GM18951 (cell line): ENCODE measurements around the gene MAGOHB.
"Not testable (repeated sequence)": the region's sequence is repeated elsewhere in the genome, so short reads cannot be mapped to it uniquely, and the experiment has no call there.

Experiments
- POLR2A ChIP-seq: IDR thresholded peaks from 4 replicates; pipeline ENCODE4 v1.6.1; 2011; ENCODE audit warnings: mild to moderate bottlenecking; ENCODE audit not compliant: insufficient read length, insufficient read depth; ENCODE audit errors: extremely low read depth
- in situ Hi-C: fragments of 300-500 bp; cut with MboI; formaldehyde crosslinking; loops from one replicate; pipeline ENCODE4 v1.12.0; 2022; ENCODE audit warnings: low sequenced_read_pairs, mixed read lengths, inconsistent platforms; ENCODE audit not compliant: unreplicated experiment

MAGOHB gene

DNA sequence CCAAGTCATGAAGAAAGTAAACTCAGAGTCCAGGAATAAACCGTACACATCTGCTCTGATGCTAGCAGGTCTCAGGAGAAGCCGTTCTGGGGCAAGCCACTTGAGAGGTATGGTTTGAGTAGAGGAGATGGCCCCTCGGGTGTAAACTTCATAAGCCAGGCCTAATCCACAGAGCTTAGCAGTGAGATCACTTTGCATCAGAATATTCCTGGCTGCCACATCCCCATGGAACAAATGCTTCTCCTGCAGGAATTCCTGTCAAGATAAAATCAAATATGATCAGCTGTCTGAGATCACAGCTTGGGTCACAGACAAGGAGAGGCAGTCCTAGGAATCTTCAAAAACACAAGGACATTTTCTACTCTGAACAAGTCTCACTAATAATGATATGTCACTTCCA is 11.2 kb upstream of the MAGOHB start:
- TF ChIP-seq POLR2A = no peak
- in situ Hi-C loops = no loop called here

DNA sequence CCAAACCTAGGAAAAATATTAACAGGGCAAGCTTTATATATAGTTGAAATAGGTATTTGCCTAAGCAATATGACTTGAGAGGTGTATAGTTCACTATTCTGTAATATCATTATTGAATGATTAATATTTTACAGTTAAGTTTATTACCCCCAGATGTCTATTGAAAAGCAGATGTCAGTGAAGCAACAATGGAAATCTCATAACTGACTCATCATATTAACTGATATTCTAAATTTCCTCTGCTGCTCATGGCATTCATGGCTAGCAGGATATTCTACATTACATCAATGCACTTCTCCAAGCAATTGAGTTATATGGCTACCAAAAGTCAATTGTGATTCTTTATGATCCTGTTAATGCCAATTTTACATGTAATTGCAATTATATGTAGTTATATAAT is 9.7 kb upstream of the MAGOHB start:
- in situ Hi-C loops = no loop called here
- no peak for TF ChIP-seq POLR2A

DNA sequence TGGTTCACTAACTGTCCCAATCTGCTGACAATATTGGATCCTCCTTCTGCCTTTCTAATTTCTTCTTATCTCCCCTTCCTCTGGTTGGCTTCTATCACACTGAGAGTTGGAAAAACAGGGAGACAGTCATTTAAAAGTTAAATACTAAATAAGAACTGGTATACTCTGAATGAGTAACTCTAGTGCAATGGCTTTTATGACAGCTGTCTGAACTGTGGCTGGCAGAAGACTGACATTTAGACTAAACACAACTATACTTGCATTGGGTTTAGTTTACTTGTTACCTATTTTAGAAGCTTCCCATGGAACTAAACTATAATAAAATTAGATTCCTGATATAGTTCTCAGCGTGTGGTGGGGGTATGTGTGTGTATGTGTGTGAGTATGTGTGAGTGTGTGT is 7.9 kb upstream of the MAGOHB start:
- no peak for TF ChIP-seq POLR2A
- in situ Hi-C loops = no loop called here

DNA sequence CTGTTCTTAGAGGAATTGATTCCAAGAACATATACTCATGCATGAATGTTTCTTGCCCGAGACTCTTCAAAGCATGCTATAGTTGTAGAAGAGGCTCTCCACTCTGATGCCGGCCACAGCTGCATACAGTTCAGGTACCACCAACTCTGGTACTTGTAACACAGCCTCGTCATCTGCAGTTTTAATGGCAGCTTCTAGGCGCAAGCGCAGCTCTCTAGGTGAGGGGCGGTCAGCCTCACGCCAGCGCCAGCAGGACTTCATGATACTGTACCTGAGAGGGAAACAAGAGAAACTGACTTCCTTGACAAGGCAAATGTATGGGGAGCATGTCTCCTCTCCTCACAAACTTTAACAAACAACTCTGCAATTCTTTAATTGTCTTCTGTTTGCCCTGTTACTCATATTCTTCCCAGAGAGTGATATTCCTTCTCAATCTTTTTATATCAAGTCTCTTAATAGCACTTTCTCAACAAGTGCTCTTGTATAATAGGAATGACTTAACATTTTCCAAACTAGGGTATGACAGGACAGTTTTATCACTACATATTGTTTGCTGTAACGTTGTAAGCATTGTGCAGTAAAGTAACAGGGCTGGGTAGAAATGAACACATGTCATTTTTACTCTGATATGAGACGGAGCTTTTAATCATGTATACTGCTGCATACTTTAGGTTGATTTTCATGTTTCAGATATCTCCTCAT is 6.8 kb upstream of the MAGOHB start:
- in situ Hi-C loops = no loop called here

DNA sequence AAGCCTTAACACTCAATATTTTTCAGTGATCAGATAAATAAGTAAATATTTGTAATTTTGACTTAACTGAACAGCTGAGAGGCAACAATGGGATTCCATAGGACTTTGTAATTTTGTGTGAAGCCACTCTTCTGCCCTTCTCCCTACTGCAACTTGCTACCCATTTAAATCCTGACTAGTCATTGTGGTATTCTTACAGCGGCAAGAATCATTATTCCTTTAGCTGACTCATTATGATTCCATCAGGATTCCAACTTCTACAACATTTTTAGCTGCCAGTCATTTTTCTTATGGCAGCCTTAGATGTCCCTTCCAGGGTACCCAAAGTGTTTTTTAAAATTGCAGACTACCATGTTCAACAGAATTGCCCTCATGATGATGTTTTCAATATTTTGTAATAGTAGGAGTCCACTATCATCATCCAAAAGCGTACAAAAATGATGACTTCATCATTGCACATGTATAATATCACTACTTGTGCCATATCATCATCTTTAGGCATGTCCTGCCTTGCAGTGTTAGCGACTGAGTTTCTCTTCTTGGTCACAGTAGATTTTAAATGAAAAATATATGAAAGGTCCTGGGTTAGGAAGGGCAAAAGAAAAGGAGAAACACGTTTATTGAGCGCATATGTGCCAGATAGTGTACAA is 5.1 kb upstream of the MAGOHB start:
- in situ Hi-C loops = no loop called here
- TF ChIP-seq POLR2A = no peak

More for the DNA sequence above, 6.8 kb upstream of the MAGOHB start:
- no peak for TF ChIP-seq POLR2A

DNA sequence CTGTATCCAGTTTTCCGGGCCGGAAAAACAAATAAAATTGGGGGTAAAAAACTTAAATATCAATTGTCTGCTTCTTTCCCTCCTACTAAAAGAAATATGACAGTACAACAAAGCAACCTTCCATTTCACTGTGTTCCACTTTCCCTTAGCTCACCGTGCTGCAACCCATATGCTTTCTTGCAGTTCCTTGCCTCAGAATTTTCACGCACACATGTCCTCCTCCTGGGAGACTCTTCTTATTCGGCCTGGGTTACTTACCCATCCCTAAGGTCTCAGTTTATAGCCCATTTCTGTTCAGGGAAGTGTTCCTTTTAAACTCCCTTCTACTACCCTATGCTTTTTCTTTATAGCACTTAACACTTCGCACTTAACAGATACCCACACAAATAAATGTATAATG is 4.5 kb upstream of the MAGOHB start:
- in situ Hi-C loops = no loop called here
- no peak for TF ChIP-seq POLR2A

DNA sequence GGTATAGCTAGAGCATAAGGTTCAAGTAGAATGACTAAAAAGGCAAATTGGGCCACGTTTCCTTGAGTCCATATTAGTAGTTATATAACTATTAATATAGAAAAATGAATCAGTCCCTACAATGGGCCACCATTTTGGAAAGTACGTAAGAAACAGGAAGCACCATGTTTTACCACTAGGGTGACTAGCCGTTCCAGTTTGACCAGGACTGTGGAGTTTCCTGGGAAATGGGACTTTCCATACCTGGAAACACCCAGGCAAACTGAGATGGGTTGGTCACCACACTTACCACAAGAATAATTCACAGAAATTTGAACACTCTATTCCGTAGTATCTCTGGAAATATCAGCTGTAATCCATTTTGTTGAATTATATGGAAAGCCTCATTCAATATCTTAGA is 2.1 kb upstream of the MAGOHB start:
- in situ Hi-C loops = no loop called here

DNA sequence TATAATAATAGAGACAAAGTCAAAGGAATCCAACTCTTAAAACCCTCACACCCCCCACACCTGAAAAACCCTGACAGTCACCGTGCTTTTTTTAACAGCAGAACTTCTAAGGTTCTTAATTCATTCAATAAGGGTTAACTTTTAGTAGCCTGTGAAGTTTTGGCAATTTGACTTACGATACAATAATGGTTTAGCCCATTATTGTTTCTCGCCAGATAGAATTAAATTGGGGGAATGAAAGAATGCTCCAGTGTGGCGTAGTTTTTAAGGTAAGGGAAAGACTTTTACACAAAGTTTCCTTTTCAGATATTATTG is 604 bp upstream of the MAGOHB start:
- TF ChIP-seq POLR2A = no peak
- in situ Hi-C loops = no loop called here

More for the DNA sequence above, 2.1 kb upstream of the MAGOHB start:
- TF ChIP-seq POLR2A = no peak

DNA sequence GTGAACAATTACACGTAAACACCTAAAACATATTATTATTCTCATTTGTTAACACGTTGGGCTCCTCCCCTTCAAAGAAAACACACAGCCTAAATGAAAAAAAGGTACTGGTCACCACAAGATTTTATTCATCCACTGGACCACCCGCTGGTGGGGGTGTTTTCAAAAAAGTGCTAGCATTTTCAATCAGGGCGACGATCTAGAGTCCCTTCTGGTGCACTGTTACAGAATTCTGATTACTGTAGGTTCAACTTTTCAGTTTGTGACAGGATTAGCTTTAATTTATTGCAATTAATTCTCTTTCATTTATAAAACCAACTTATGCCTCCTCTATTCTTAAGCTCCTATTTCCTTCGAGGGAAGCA is 443 bp downstream of the MAGOHB start:
- in situ Hi-C loops = no loop called here
- TF ChIP-seq POLR2A = no peak

DNA sequence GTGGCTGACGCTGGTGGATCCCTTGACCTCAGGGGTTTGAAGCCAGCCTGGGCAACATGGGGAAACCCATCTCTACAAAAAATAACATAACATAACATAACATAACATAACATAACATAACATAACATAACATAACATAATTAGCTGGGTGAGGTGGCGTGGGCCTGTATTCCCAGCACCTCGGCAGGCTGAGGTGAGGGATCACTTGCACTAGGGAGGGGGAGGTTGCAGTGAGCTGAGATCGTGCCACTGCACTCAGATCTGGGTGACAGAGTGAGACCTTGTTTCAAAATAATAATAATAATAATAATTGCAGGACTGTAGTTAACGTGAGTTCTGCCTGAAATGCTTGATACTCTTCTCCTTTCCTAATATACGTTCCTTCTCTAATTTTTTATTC is 1.3 kb downstream of the MAGOHB start:
- TF ChIP-seq POLR2A = no peak
- in situ Hi-C loops = no loop called here

DNA sequence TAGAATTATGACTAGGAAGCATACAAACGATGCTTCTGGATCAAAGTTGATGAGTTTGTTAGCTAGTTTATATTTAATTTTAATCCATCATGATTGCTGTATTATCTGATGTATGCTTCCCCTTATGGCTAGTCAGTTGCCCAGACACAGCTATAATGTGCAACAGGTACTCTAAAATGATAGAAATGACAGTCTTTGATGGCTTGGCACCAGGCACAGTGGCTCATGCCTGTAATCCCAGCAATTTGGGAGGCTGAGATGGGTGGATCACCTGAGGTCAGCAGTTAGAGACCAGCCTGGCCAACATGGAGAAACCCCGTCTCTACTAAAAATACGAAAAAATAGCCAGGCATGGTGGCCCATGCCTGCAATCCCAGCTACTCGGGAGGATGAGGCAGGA is 2.2 kb downstream of the MAGOHB start:
- in situ Hi-C loops = not testable (repeated sequence)

DNA sequence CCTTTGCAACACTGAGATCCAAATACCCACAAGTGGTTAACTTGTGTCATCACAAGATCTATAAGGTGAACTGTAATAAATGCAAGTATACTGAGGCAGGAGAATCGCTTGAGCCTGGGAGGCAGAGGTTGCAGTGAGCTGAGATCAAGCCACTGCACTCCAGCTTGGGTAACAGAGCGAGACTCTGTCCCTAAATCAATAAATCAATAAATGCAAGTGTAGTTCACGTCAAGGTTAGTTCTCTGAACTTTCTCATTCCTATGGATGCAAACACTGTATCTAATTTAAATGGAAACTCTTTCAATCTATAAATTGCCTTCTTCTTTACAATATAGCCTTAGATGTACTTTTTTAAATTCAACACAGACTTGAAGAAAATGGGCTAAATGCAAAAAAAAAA is 3.2 kb downstream of the MAGOHB start:
- no peak for TF ChIP-seq POLR2A
- in situ Hi-C loops = no loop called here

DNA sequence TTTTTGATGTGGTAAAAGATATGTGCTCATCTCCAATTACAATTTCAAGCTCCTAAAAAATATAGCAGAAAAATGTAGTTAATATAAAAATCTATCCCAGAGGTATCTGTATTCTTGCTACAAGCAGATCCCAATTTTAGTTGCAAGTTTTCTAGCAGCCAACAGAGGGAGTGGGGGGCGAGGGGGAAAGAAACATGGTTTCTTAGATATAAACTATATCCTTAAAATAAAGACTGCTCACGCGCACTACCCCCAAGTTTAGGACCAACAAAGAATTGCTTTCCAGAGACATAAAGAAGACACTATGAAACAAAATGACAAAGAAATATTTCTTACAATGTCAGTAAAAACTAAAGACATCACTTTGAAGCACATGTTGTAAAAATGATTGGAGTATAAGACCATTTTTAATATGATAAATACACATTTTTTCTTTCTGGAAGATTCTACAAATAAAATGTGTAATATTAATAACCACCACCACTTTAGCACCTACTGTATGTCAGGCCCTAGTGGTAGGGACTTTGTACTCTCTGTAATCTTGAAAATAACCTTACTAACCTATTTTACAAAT is 5.4 kb downstream of the MAGOHB start:
- TF ChIP-seq POLR2A = no peak

DNA sequence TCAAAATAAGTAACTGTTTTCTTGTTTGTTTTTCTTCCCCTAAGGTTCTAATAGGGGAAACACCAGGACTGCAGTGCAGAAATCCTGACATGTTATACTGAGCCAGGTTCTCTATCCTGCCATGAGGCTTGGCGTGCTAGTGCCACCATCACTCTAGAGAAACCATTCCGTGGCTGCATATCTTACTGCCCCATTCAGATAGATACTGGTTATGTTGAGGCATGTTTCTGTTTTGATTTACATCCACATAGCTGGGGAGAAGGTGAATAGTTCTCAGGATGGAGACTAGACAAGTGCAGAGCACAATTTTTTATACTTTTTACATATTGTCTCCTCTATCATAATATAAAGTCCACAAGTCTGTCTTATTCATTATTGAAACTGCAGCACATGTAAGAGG is 11.5 kb downstream of the MAGOHB start:
- no peak for TF ChIP-seq POLR2A
- in situ Hi-C loops = no loop called here

More for the DNA sequence above, 5.4 kb downstream of the MAGOHB start:
- in situ Hi-C loops = no loop called here

DNA sequence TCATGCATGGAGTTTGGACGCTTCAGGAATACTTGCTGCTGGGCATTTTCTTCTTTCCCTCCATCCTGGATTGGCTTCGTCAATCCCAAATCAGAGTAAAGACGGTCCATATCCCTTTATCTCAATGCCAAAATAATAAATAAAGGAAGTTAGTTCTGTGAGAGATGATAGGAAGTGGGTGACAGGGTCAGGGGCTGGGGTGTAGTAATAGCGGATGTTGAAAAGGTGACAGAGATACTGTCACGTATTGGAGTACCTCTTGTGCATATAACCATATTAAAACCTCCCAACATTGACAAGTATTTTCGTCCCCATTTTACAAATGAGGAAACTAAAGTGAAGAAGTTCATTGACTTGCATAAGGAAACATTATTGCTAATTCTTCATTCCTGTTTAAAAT is 12.4 kb downstream of the MAGOHB start:
- in situ Hi-C loops = no loop called here
- TF ChIP-seq POLR2A = no peak

DNA sequence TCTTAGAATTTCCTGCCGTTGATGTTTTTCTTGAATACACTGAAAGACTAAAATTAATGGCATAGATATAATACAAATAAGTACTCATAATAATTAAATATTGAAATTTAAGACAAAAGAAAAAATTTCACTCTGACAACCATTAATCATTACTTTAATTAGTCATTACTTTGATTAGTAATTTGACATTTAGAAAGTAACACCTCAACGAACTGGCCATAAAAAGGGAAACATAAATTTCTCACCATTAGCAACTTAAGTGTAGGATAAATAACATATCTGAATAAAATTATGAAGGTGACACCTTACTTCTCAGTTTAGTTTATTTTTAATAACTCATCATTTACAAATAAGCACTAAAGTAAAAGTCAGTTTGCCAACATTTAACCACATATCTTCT is 17.5 kb downstream of the MAGOHB start:
- in situ Hi-C loops = no loop called here
- TF ChIP-seq POLR2A = no peak
